Stimulated activated CD8-positive, alpha-beta memory T cell treated with anti-CD3 and anti-CD28 coated beads, Interleukin-7, amount 100 ng/mL, for 48 hours (primary cell): Measurements from ENCODE around the gene NALCN.
"Not testable (repeated sequence)": the region's sequence is repeated elsewhere in the genome, so short reads cannot be mapped to it uniquely, and the experiment has no call there.

Experiments
- DNase-seq, 2 donors: peaks; one replicate each; pipeline ENCODE4 v3.0.0-alpha.2; 2020; ENCODE audit warnings: low read depth in 1 of 2; ENCODE audit errors: extremely low read depth in 1 of 2

Gene NALCN

DNA sequence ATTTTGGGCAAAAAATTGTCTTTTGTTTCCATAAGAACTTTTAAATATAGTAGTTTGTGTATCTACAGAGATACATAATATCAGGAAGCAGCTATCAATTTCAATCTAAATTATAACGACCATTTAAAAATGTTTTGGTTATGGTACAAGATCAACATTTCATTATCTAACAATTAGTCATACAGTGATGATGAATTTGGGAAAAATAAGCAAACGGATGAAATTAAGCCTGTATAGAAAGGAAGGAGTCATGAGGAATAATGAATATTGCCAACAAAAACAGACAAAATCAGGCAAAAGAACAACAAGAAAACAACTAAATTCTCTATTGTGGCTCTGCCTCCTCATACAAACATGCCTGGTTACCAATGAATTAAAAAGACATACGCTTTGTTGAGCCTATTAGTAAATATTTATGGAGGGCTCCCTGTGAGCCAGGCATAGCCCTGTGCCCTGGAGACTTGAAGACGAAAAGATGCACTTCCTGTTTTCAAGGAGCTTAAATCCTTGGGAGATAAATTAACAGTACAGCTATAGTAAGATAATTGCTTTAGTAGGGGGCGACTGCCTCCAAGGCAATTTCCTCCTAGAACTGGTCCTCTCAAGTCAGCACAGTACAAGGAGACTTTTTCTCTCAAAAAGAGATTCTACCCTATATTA lies 73.0 kb downstream of the NALCN start:
- DNase-seq, result no peak

DNA sequence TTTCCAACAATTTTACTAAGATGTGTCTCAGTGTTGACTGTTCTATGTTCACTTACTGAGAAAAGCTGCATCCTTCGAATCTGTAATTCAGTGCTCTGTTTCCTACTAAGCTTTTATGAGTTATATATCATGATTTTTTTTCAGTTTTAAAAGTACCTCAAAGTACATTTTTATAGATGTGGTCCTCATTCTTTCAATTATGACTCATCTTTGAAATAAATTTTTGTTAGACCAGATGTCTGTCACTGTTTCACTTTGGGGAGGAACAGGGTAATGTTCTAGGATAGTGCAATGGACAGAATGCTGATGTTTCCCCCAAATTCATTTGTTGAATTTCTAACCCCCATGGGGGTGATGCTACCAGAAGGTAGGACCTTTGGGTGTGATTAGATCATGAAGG lies 74.8 kb downstream of the NALCN start:
- no peak for DNase-seq

- DNase-seq, result no peak
Observed at GRCh38 chr13:101339202-101339601, 77.1 kb downstream of the NALCN start.

GRCh38 chr13:101332583-101332982 lies 83.7 kb downstream of the NALCN start:
- DNase-seq, result no peak

- no peak for DNase-seq
Observed at GRCh38 chr13:101331731-101332130, 84.6 kb downstream of the NALCN start.

GRCh38 chr13:101327871-101328270 lies 88.4 kb downstream of the NALCN start:
- DNase-seq, result no peak

DNA sequence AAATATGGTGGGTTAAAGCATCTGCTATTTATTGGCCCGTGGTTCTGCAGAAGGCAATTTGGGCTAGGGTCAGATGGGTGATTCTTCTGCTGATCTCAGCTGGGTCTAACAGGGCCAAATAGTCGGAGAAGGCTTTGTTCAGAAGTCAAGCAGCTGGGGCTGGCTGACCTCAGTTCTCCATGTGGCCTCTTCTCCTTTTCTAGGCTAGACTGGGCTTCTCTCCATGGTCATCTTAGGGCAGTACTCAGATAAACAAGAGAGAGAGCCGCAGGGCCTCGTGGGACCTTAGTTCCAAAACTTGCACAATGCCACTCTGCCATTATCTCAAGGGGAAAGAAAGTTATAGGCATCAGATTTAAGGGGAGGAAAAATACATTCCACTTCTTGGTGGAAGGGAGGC lies 89.6 kb downstream of the NALCN start:
- no peak for DNase-seq

DNA sequence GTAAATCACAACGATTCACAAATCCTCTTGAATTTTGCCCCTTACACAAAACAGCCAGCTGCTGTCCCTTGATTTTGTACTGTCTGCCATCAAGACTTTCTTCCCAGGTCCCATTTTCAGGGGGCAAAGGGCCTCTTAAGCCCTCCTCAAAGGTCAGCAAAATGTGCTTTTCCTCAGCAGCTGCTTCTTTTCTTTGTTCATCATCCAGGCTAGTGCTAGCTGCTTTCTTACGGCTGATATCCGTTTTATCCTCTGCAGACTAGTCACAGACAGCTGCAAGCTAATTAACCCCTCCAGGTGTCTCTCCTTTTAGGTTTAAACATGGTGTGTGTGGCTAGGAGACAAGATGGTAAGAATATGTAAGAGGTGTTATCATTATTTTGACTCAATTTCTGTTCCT lies 90.9 kb downstream of the NALCN start:
- no peak for DNase-seq

GRCh38 chr13:101323601-101324000 lies 92.7 kb downstream of the NALCN start:
- no peak for DNase-seq

- DNase-seq, result no peak
Observed at GRCh38 chr13:101317986-101318523, 98.3 kb downstream of the NALCN start.

- not testable (repeated sequence) for DNase-seq
Observed at GRCh38 chr13:101313479-101313878, 102.8 kb downstream of the NALCN start.

- no peak for DNase-seq
Observed at GRCh38 chr13:101309014-101309619, 107.2 kb downstream of the NALCN start.

DNA sequence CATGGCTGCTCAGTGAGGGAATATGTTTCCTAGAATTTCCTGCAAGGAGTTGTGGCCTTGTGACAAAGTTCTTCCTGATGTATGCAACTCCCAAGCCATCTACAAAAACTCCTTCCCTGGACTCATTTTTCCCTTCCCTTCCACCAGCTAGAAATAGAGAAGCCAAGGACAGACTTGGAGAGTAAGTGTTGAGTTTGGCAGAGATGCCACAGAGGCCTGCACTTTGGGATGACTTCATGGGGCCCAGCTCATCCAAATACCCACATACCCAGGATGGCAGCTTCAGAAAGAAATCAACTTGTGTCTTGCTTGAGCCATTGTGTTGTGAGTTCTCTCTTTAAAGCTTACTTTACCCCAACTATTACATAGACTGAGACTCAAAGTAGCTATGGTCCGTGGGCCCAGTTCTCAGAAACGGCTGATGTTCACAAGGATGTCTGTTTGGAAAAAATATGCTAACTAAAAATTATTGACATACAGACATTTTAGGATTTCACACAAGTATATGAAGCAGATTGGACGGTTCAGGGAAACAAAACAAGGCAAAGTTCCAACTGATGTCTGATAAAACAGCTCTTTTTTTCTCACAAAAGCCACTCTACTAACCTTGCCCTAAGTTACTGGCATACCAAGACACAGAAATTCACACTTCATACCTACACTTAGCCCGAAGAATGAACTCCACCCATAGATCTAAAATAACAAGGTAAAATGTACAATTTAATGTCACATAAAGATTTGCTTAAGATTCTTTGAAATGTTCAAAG lies 107.9 kb downstream of the NALCN start:
- DNase-seq, result no peak

DNA sequence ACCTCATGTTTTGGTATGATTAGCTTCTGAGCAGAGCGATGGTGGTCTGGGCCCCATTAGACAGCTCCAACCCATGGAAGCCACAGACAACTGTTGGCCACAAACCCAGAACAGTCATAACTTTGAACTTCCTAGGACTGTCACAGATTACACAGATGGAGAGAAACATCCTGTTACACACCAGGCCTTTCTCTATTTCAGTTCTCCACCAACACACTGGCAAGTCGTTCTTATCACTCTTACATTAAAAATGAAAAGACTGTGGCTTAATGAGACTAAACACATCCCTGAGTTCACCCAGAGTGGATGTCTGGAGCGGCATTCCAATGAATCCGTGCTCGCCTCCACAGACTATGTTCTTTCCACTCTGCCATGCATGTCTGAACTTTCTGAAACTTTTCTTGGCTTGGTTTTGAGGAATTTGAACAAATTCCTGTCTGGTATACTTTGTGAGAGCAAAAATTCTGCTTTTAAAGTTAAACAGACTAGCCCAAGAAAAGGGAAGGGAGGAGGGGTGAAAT lies 109.1 kb downstream of the NALCN start:
- no peak for DNase-seq

GRCh38 chr13:101306773-101307172 lies 109.5 kb downstream of the NALCN start:
- DNase-seq, result no peak

DNA sequence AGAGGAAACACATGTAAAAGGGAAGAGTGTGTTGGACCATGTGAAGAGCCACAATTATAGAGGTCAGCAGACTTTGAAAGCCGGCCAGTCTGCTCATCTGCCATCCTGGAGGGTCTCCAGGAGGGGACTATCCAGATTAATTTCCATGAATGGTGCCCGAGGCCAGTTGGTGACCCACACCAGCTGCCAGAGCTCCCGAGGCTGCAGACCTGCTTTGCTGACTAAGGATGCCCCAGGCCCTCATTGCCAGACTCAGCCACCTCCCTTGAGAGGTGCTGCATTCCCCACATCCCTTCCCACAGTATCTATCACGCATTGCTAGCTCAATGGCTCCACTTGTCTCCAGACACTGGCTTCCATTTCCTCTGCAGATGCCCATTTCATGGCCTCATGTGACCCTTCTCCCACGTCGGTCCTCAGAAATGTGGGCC lies 110.3 kb downstream of the NALCN start:
- DNase-seq, result no peak

DNA sequence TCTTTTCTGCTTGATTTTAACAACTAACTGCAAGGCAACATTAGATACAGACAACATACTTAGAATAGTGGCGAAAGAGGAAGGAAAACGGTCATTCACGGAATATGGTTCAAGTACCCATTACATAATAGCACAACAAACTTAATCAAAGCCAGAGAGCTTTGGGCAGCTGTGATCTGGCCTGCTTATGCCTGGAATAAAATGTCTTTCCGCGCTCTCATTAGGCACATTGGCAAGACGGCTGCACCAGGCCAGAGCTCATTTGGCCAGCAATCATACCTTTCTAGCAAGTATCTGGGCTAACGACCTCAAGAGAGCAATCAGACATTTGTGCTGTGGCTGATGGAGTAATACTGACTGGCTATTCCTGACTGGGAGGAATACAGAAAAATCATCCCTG lies 112.8 kb downstream of the NALCN start:
- no peak for DNase-seq

GRCh38 chr13:101301053-101301452 lies 115.3 kb downstream of the NALCN start:
- no peak for DNase-seq

DNA sequence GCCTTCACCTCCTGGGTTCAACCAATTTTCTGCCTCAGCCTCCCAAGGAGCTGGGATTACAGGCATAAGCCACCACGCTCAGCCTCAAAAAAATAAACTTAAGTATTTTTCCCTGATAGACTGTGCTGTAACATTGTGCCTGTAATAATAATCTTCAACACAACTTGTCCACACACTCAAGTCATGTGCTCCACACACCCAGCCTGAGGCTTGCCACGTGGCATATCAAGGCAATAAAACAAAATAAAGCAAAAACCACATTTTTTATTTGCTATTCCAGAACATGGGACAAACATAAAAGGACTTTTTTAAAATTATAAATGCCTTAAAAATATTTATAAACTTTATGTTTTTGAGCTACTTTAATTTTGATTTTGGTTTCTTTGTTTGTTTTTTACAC lies 115.8 kb downstream of the NALCN start:
- DNase-seq, result no peak

- no peak for DNase-seq
Observed at GRCh38 chr13:101298517-101298916, 117.8 kb downstream of the NALCN start.

GRCh38 chr13:101297794-101298193 lies 118.5 kb downstream of the NALCN start:
- no peak for DNase-seq

DNA sequence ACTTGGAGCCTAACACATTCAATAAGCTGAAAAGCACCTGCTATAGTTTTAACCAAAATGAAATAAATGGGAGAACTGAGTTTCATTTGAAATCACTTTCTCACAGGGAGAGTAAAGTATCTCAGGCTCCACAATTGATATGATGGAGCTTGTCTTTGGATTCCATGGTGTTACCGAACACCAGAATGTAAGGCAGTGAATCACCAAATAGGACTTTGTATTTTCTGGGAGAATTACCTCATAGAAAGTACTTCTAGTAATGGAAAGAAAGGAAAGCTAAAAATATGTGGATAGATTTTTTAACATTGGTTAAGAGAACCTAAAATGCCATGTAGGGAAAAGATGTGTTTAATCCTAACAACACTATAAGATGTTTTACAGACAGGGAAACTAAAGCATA lies 123.6 kb downstream of the NALCN start:
- no peak for DNase-seq
